OCI-LY1 (cell line): ENCODE data around the gene GULP1.

Source experiments
- H2AFZ ChIP-seq: fragments of 200-600 bp; sonication (generic), shearing (Covaris generic); 2 replicates; pipeline ENCODE4 v1.6.0; 2014; ENCODE audit warnings: antibody characterized with exemption, mild to moderate bottlenecking, low read length
- H3F3A ChIP-seq: fragments of 200-600 bp; sonication (generic), shearing (Covaris generic); 2 replicates; pipeline ENCODE4 v1.6.0; 2014; ENCODE audit warnings: mild to moderate bottlenecking, antibody characterized with exemption, low read length, moderate library complexity; ENCODE audit not compliant: insufficient read depth
- H3K27ac ChIP-seq: fragments of 200-600 bp; sonication (generic); 2 replicates; pipeline ENCODE4 v1.5.1; 2014; ENCODE audit warnings: low read length, mixed run types, mild to moderate bottlenecking, low read depth; ENCODE audit not compliant: poor library complexity, severe bottlenecking
- H3K27me3 ChIP-seq: fragments of 200-600 bp; sonication (generic); 2 replicates; pipeline ENCODE4 v1.6.0; 2014; ENCODE audit warnings: antibody characterized with exemption, mild to moderate bottlenecking, low read length, moderate library complexity; ENCODE audit not compliant: insufficient read depth
- H3K36me3 ChIP-seq: fragments of 200-600 bp; sonication (generic); 2 replicates; pipeline ENCODE4 v1.6.1; 2014; ENCODE audit warnings: mild to moderate bottlenecking, antibody characterized with exemption, low read length, moderate library complexity, mixed read lengths; ENCODE audit not compliant: insufficient read depth
- H3K4me1 ChIP-seq: fragments of 200-600 bp; sonication (generic); 2 replicates; pipeline ENCODE4 v1.5.1; 2014; ENCODE audit warnings: mild to moderate bottlenecking, low read length, moderate library complexity; ENCODE audit not compliant: insufficient read depth, severe bottlenecking
- H3K4me2 ChIP-seq: fragments of 200-600 bp; sonication (generic), shearing (Covaris generic); 2 replicates; pipeline ENCODE4 v1.6.1; 2014; ENCODE audit warnings: low read length
- H3K4me3 ChIP-seq: fragments of 200-600 bp; sonication (generic); 2 replicates; pipeline ENCODE4 v1.5.1; 2014; ENCODE audit warnings: low read length, low read depth, mild to moderate bottlenecking, mixed read lengths; ENCODE audit not compliant: poor library complexity, severe bottlenecking
- H3K79me2 ChIP-seq: fragments of 200-600 bp; shearing (Covaris generic); 2 replicates; pipeline ENCODE4 v1.6.1; 2016; ENCODE audit warnings: mixed run types, low read length, mixed read lengths; ENCODE audit not compliant: insufficient read depth
- H3K9ac ChIP-seq: fragments of 200-600 bp; sonication (generic), shearing (Covaris generic); 2 replicates; pipeline ENCODE4 v1.6.1; 2014; ENCODE audit warnings: mild to moderate bottlenecking, low read length, mixed read lengths
- H3K9me2 ChIP-seq: fragments of 200-600 bp; sonication (generic), shearing (Covaris generic); 2 replicates; pipeline ENCODE4 v1.6.1; 2014; ENCODE audit warnings: low read depth, mild to moderate bottlenecking, low read length, mixed read lengths
- H3K9me3 ChIP-seq: fragments of 200-600 bp; shearing (Covaris generic); 2 replicates; pipeline ENCODE4 v1.6.1; 2014; ENCODE audit warnings: low read length, mixed read lengths
- H4K20me1 ChIP-seq: fragments of 200-600 bp; sonication (generic), shearing (Covaris generic); 2 replicates; pipeline ENCODE4 v1.6.0; 2016; ENCODE audit warnings: mild to moderate bottlenecking, low read length; ENCODE audit not compliant: insufficient read depth
- EZH2 ChIP-seq: fragments of 200-600 bp; sonication (generic), shearing (Covaris generic); IDR thresholded peaks from 2 replicates; pipeline ENCODE4 v1.8.0; 2017; ENCODE audit warnings: borderline replicate concordance, mixed run types, mild to moderate bottlenecking, antibody characterized with exemption, low read length, moderate library complexity, mixed read lengths
- TF ChIP-seq, protein P1 (sequence below): fragments of 200-600 bp; sonication (generic), shearing (Covaris generic); IDR thresholded peaks from 2 replicates; pipeline ENCODE4 v1.5.1; 2017; ENCODE audit warnings: mild to moderate bottlenecking, antibody characterized with exemption, low read length, moderate library complexity, mixed read lengths

The GULP1 gene

DNA sequence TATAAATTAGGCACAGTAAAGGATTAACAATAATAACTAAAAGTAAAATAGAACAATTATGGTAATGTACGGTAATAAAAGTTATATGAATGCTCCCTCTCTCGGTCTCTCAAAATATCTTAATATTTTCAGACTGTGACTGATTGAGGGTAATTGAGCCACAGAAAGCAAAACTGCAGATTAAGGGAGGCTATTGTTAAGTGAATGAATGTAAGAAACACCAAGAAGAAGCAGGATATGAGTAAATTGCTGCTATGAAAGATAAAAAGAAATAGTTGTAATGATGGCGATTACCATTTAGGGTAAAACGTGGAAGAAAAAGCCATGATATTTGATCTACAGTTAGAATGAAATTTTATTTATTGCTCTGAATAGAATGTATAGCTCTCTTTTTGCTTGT, 24.1 kb downstream of the GULP1 start:
- Histone ChIP-seq H3F3A (no peaks in the 10 kb centered on the region), H2AFZ (no peak overlapping the region), H3K36me3 (no peaks in the 10 kb centered on the region), H3K4me3 (no peak overlapping the region), H3K9me2 (no peaks in the 10 kb centered on the region), H3K27me3 (no peaks in the 10 kb centered on the region), H3K9me3 (no peaks in the 10 kb centered on the region), H3K4me2 (no peak overlapping the region), H3K4me1 (no peaks in the 10 kb centered on the region), H3K79me2 (no peaks in the 10 kb centered on the region), H3K9ac (no peak overlapping the region), H3K27ac (no peak overlapping the region), H4K20me1 (no peaks in the 10 kb centered on the region)
- no peak for TF ChIP-seq EZH2
- TF ChIP-seq, protein P1, sequence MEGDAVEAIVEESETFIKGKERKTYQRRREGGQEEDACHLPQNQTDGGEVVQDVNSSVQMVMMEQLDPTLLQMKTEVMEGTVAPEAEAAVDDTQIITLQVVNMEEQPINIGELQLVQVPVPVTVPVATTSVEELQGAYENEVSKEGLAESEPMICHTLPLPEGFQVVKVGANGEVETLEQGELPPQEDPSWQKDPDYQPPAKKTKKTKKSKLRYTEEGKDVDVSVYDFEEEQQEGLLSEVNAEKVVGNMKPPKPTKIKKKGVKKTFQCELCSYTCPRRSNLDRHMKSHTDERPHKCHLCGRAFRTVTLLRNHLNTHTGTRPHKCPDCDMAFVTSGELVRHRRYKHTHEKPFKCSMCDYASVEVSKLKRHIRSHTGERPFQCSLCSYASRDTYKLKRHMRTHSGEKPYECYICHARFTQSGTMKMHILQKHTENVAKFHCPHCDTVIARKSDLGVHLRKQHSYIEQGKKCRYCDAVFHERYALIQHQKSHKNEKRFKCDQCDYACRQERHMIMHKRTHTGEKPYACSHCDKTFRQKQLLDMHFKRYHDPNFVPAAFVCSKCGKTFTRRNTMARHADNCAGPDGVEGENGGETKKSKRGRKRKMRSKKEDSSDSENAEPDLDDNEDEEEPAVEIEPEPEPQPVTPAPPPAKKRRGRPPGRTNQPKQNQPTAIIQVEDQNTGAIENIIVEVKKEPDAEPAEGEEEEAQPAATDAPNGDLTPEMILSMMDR: no peak

DNA sequence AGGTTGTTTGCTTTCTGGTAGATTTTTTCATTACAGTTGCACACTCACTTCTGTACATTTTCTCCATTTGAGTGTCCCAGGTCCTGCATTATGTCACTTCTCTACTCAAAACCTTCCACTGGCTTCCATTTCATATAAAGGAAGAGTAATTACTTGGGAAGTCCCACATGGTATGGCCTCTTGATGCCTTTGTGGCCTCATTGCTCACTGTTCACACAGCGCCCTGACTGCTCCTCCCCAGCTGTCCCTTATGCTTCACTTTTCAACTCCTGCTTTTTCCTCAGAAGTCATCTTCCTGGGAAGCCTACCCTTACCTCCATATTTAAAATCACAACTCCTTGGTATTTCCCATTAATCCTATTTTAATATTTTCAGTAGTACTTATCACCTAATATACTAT, 24.7 kb downstream of the GULP1 start:
- H3K4me1 ChIP-seq: no peaks in the 10 kb centered on the region
- no peaks in the 10 kb centered on the region for H3K27me3 ChIP-seq
- no peak overlapping the region for H3K27ac ChIP-seq
- TF ChIP-seq EZH2: no peak
- TF ChIP-seq, protein P1: no peak
- H3K4me3 ChIP-seq: no peak overlapping the region
- H4K20me1 ChIP-seq: no peaks in the 10 kb centered on the region
- H3K9me2 ChIP-seq: no peaks in the 10 kb centered on the region
- no peak overlapping the region for H2AFZ ChIP-seq
- H3F3A ChIP-seq: no peaks in the 10 kb centered on the region
- H3K9me3 ChIP-seq: no peaks in the 10 kb centered on the region
- H3K4me2 ChIP-seq: no peak overlapping the region
- no peaks in the 10 kb centered on the region for H3K79me2 ChIP-seq
- no peaks in the 10 kb centered on the region for H3K36me3 ChIP-seq
- no peak overlapping the region for H3K9ac ChIP-seq

DNA sequence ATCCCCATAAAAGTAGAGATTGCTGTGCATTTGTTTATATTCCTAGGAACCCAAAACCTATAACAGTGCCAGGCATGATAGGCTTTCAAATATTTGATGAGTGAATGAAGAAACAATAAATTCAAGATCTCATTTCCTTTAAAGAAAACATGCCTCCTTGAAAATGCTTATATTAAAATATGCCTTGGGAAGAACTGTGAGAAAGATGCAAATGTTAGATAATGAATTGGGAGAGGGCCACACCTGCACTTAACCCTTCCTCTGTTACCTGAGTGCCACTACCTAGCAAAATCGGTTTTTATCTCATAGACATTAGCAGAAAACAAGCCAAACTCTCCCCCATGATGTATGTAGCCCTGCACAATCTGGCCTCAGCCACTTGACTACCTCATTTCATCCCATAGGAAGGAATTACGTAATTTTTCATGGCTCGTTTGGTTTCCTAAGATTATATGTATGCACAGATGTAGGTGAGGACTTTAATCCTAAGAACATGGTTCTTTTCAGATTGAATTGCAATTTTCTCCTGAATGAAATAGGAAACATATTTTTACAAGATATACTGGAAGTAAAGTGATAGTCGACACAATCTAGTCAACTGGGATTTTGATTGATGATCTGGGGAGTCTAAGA, 25.2 kb downstream of the GULP1 start:
- no peak overlapping the region for H3K27ac ChIP-seq
- no peaks in the 10 kb centered on the region for H3K4me1 ChIP-seq
- no peaks in the 10 kb centered on the region for H3F3A ChIP-seq
- TF ChIP-seq EZH2: no peak
- TF ChIP-seq, protein P1: no peak
- no peak overlapping the region for H3K4me2 ChIP-seq
- H3K9me2 ChIP-seq: no peaks in the 10 kb centered on the region
- no peak overlapping the region for H2AFZ ChIP-seq
- no peaks in the 10 kb centered on the region for H3K79me2 ChIP-seq
- no peak overlapping the region for H3K4me3 ChIP-seq
- no peak overlapping the region for H3K9ac ChIP-seq
- no peaks in the 10 kb centered on the region for H4K20me1 ChIP-seq
- H3K27me3 ChIP-seq: no peaks in the 10 kb centered on the region
- no peaks in the 10 kb centered on the region for H3K9me3 ChIP-seq
- H3K36me3 ChIP-seq: no peaks in the 10 kb centered on the region
